HG02885 (cell line): ENCODE data around the gene C5orf34.
"Not testable (repeated sequence)": the region's sequence is repeated elsewhere in the genome, so short reads cannot be mapped to it uniquely, and the experiment has no call there.

Experiments used
- ATAC-seq: cut with Tn5 transposase; IDR thresholded peaks from one replicate; pipeline ENCODE4 v1.9.1; 2021; ENCODE audit warnings: mild to moderate bottlenecking; ENCODE audit not compliant: unreplicated experiment, poor library complexity

The C5orf34 gene

GRCh38 chr5:43514816-43515677, at the start of gene C5orf34:
TSS of gene C5orf34 (minus strand) at chr5:43515148. CDS start at chr5:43509339, 5,809 bp downstream.
- ATAC-seq: peak; percentile 99

DNA sequence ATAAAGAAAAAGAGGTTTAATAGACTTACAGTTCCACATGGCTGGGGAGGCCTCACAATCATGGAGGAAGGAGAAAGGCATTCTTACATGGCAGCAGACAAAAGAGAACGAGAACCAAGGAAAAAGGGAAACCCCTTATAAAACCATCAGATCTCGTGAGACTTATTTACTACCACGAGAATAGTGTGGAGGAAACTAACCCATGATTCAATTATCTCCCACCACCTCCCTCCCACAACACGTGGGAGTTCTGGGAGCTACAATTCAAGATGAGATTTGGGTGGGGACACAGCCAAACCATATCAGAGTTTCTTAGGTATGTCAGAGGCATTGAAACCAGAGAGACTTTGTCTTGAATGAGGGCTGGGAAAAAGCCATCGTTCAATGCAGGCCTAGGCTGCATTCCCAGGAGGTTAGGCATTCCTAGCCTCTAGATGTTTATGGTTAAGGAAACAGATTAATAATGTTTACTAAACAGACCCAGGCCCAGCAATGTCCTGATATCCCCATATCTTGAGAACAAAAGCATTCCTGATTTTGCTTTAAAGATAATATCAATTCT, 49.4 kb upstream of the C5orf34 start:
- no peak for ATAC-seq

DNA sequence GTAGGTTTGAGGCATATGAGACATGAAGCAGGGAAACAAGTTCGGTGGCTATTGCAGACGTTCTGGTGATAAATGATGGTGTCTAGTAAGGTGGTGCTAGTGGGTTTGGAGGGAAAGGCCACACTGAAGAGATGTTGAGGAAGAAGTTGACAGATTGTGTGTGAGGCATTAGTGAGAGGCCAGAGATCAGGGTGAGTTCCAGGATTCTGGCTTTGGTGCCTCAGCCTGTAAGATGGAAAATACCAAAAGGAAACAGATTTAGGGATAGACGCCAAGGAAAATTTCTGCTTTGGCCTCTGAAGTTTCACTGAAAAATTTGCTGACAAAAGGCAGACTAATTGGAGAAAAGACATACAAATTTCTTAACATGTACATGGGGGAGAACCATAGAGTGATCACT, 48.4 kb upstream of the C5orf34 start:
- no peak for ATAC-seq

- no peak for ATAC-seq
These were observed 46.4 kb upstream of the C5orf34 start for GRCh38 chr5:43561356-43561755.

DNA sequence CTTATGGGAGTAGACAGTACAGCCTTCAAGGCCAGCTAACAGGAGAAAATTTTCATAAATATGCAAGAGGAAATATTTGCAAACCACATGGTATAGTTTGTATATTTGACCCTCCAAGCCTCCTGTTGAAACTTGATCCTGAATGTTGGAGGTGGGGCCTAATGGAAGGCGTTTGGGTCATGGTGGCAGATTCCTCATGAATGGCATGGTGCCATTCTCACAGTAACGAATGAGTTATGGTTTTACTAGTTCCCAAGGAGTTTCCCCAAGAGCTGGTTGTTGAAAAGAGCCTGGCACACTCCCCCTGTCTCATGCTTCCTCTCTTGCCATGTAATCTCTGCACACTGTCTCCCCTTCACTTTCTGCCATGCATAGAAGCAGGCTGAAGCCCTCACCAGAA, 45.2 kb upstream of the C5orf34 start:
- no peak for ATAC-seq

GRCh38 chr5:43556857-43557542, 42.1 kb upstream of the C5orf34 start, which contains the start of gene PAIP1:
TSS of gene PAIP1 (minus strand) at chr5:43557077. CDS start at chr5:43556846, 231 bp downstream.
- peak; percentile 75 for ATAC-seq

- ATAC-seq: peak; percentile 91
These were observed 41.6 kb upstream of the C5orf34 start for GRCh38 chr5:43556607-43556856.

- peak; percentile 26 for ATAC-seq
These were observed 41.1 kb upstream of the C5orf34 start for GRCh38 chr5:43555895-43556606.

DNA sequence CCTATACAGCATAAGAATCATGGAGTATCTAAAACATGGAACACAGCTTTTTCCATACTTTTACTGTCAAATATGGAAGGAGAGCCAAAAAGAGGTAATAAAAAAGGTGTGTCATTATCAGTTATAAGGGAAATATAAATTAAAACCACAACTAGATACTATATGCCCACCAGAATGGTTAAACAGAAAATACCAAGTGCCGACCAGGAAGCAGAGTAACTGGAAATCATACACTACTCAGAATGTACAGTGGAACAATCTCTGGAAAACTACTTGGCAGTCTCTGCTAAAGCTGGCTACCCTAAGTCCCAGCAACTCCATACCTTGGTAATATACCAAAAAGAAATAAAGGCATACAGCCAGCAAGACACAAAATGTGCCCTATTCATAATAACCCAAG, 39.5 kb upstream of the C5orf34 start:
- no peak for ATAC-seq

- ATAC-seq: no peak
These were observed 38.4 kb upstream of the C5orf34 start for GRCh38 chr5:43553381-43553780.

- ATAC-seq: no peak
These were observed 36.8 kb upstream of the C5orf34 start for GRCh38 chr5:43551731-43552130.

DNA sequence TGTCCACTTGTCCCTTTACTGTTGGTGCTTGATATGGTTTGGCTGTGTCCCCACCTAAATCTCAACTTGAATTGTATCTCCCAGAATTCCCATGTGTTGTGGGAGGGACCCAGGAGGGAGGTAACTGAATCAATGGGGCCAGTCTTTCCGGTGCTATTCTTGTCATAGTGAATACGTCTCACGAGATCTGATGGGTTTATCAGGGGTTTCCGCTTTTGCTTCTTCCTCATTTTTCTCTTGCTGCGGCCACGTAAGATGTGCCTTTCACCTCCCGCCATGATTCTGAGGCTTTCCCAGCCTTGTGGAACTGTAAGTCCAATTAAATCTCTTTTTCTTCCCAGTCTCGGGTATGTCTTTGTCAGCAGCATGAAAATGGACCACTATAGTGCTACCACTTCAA, 34.3 kb upstream of the C5orf34 start:
- not testable (repeated sequence) for ATAC-seq

DNA sequence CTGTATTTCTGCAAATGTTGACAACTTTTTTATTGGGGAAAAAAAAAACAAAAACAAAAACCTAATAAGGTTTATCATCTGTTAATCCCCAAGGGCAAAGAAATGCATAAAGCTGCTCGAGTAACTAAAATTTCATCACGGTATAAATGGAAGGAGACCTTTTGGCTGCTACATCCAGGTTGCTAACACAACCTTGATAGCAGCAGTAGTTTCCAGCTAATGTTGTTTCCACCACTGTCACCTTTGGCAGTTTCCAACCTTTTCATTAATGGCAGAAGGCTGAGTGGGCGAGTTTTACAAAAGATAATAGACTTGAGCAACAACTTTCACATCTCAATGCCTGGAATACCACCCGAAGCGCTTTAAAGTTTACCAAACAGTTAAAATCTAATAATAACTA, 33.4 kb upstream of the C5orf34 start:
- no peak for ATAC-seq

DNA sequence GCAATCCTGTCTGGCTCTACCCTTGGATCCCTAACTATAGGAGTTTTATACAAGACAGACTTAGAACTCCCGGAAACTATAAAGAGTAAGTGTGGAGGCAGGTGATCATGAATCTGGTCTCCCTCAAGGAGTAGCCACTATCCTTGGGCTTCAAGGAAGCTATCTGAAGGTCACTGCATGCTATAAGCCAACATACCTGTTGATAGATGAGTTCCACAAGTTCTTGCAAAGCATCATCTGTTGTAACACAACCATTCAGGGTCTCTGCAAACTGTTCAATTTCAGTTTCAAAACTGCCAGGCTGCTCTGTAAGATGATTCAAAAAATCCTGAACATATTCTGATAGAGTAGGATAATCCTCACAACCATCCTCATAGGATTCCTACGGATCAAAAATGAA, 32.6 kb upstream of the C5orf34 start:
- no peak for ATAC-seq

GRCh38 chr5:43543434-43543833, 28.5 kb upstream of the C5orf34 start:
- ATAC-seq: no peak

DNA sequence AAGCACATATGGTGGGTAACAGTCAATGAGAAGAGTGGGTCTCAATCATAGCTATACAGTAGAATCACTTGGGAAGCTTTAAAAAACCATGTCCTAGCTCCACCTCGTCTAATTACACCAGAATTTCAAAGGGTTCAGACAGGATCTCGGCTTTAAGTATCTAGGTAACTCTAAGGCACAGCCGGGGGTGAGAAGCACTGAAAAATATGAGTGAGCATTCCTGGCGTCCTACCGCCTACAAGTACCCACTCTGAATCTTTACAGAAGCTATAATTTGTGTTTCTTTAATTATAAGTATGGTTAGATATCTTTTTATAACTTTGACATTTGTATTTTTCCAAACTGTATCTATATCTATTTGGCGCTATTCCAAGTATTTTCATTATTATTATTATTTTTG, 25.8 kb upstream of the C5orf34 start:
- ATAC-seq: no peak

GRCh38 chr5:43536972-43537371, 22.0 kb upstream of the C5orf34 start:
- no peak for ATAC-seq

DNA sequence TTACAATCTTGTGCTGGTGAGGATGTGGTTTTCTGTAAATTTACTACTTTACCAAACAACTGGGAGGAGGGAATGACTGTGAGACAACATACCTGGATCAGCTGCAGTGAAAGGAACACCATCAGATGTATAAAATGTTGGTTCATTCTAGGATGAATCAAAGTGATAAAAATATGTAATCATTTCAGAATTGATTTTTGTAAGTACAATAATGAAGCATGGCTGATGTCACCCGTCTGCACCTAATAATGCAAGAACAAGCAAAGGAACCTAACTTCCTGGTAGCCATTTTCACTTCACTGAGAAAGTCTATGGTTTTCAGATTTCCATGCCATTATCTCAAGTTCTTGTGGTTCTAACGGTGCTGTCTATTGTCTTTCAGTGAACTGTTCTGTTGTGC, 18.7 kb upstream of the C5orf34 start:
- no peak for ATAC-seq

DNA sequence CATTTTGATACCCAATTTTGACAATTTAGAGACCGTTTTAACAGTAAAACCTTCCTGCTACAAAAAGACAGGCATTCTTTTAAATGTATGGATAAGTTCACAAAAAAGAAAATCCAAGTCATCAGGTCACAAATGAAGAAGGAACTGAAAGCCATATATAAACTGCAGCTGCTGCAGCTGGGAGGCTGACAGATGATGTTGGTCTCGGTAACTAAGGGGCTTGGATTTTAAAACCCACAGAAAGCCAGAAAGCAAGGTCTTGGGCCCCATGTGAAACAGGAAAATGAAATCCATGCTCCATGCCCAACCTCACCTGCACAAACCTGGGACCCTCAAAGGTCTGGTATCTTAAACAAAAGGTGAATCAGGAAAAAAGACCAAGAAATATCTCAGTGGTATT, 15.7 kb upstream of the C5orf34 start:
- ATAC-seq: no peak

- no peak for ATAC-seq
These were observed 8.7 kb upstream of the C5orf34 start for GRCh38 chr5:43523662-43524072.

GRCh38 chr5:43520615-43521014, 5.7 kb upstream of the C5orf34 start:
- ATAC-seq: no peak
